ENCODE measurements around the gene SYPL1.

- no peak for TF ChIP-seq POLR2AphosphoS5 (IDR thresholded peaks at IDR 0.05; ENCODE audit: low read depth, low read length)
- TF ChIP-seq SIN3A (IDR thresholded peaks at IDR 0.05; ENCODE audit: borderline replicate concordance, insufficient read depth, low read length): no peak
- TF ChIP-seq TAF1 (IDR thresholded peaks at IDR 0.05; ENCODE audit: borderline replicate concordance, insufficient read depth, low read length): no peak
These were observed 1.0 kb downstream of the SYPL1 start for GRCh38 chr7:106110885-106111654.

Measured in PFSK-1 (cell line).